ENCODE data around the gene OR52D1.

Gene OR52D1

DNA sequence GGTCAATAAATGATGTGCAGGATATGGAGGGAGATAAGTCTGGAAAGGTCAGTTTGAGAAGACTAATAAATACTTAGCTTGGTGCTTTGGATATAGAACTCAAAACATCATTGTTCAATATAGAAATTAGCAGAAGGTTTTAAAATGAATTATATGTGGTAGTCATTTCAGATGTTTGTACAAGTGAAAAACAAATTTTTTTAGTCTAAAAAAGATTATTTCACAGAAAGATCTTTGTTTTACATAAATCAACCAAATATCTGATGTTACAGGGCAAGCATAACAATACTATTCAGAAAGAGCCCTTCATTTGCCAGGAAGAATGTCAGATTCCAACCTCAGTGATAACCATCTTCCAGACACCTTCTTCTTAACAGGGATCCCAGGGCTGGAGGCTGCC is at the start of gene OR52D1:
Gene OR52D1, plus strand, starts transcription at position 301 of the 400 bp plus-strand sequence. Its CDS starts 22 bp downstream, at position 323.
- H3K36me3 Mint-ChIP-seq: no peaks in the 10 kb centered on the region
- no peak within 1 kb of the TSS for H3K27ac Mint-ChIP-seq
- H3K4me3 Mint-ChIP-seq: no peak within 1 kb of the TSS
- H3K4me1 Mint-ChIP-seq: no peaks in the 10 kb centered on the region
- H3K27me3 Mint-ChIP-seq: peaks cover 5% of the 10 kb centered on the region
- no peaks in the 10 kb centered on the region for H3K9me3 Mint-ChIP-seq

DNA sequence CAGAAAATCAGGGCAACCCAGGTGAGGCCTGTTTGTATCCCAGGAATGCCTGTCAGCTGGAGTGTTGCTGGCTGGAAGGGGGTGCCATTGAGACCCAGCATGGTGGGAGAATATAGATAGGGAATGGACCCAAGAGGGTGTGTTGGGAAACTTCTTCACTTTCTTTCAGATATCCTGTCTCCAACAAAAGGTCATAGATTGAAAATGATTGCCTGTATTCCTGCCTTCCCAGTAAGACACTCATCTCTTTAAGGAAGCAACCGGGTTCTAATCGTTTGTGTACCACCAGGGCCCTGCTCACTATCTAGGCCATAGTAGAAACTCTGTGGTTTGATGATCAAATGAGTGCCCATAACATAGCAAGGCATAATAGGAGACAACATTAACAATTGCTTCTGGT is 47.1 kb upstream of the OR52D1 start, which contains the start of gene OR51I1:
Gene OR51I1, minus strand, starts transcription at position 101 of the 400 bp plus-strand sequence. Its CDS starts 0 bp downstream, at position 101.
- H3K36me3 Mint-ChIP-seq: no peaks in the 10 kb centered on the region
- H3K27ac Mint-ChIP-seq: no peak within 1 kb of the TSS
- no peaks in the 10 kb centered on the region for H3K9me3 Mint-ChIP-seq
- no peaks in the 10 kb centered on the region for H3K4me1 Mint-ChIP-seq
- H3K4me3 Mint-ChIP-seq: no peak within 1 kb of the TSS
- H3K27me3 Mint-ChIP-seq: peaks cover 15% of the 10 kb centered on the region

DNA sequence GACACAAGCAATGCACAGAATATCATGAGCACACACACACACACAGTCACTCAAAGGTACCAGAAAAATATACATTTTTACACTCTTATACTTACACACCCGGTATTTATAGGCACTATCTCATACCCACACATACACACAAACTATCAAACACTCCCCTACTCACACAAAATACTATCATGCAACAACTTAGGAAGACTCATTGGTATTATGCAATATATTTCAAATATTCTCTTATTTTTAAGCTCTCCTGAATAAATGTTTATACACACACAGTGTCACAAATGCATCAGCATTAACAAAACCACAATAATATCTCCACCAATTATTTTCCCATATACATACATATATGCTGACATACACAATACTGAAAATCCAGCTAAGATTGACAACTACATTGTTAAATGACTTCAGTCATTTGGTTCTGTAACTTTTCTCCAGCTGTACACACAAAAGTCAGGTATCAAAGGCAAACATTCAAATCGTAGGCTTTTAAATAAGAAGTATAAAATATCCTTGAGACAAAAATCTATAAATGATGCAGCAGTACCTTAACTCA is 44.6 kb upstream of the OR52D1 start:
- Mint-ChIP-seq H3K4me3 (no peak overlapping the region), H3K4me1 (no peaks in the 10 kb centered on the region), H3K9me3 (no peaks in the 10 kb centered on the region), H3K36me3 (no peaks in the 10 kb centered on the region), H3K27ac (no peak overlapping the region), H3K27me3 (peaks cover 15% of the 10 kb centered on the region)

DNA sequence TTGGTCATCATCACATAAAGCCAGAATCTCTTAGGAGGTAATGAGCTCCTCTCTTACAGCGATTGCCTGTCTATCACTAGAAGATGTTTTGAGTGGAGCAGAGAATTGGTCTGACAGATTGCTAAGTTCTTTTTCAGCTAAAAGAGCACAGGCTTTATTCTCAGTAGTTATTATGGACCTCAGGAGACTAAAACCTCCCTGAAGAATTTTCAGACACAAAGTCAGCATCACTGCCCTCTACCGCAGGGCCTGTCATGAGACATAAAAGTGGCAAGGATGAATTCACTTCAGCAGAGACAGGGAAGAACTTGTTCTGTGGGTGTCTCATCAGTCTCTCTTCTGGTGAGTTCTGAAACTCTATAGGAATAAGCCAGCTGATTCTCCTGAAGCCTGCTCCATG is 39.5 kb upstream of the OR52D1 start, which contains the start of gene OR51I2:
Gene OR51I2, plus strand, starts transcription at position 301 of the 400 bp plus-strand sequence. CDS start 4,166 bp downstream, outside the sequence.
- Mint-ChIP-seq H3K36me3 (no peaks in the 10 kb centered on the region), H3K27me3 (peaks cover 2% of the 10 kb centered on the region), H3K9me3 (no peaks in the 10 kb centered on the region), H3K4me3 (no peak within 1 kb of the TSS), H3K4me1 (no peaks in the 10 kb centered on the region), H3K27ac (no peak within 1 kb of the TSS)

DNA sequence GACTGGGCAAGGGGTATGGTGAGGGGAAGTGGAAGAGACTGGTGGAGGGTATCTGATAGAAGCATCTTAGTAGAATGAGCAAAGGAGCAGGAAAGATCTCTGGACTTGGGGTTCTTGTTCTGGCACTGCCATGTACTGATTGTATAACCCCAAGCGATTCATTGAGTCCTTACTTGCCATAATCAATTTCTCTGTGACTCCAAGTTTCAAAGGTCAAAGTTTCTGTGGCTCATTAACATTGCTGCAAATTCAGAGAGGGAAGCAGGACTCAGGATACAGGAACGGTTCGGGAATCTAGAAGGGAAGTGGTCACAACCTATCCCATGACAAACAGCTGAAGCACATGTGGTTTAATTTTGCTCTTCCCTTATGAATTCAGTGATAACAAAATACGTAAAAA is 39.1 kb upstream of the OR52D1 start:
- no peak overlapping the region for H3K27ac Mint-ChIP-seq
- no peak overlapping the region for H3K4me3 Mint-ChIP-seq
- H3K4me1 Mint-ChIP-seq: no peaks in the 10 kb centered on the region
- no peaks in the 10 kb centered on the region for H3K36me3 Mint-ChIP-seq
- H3K27me3 Mint-ChIP-seq: no peaks in the 10 kb centered on the region
- H3K9me3 Mint-ChIP-seq: no peaks in the 10 kb centered on the region

DNA sequence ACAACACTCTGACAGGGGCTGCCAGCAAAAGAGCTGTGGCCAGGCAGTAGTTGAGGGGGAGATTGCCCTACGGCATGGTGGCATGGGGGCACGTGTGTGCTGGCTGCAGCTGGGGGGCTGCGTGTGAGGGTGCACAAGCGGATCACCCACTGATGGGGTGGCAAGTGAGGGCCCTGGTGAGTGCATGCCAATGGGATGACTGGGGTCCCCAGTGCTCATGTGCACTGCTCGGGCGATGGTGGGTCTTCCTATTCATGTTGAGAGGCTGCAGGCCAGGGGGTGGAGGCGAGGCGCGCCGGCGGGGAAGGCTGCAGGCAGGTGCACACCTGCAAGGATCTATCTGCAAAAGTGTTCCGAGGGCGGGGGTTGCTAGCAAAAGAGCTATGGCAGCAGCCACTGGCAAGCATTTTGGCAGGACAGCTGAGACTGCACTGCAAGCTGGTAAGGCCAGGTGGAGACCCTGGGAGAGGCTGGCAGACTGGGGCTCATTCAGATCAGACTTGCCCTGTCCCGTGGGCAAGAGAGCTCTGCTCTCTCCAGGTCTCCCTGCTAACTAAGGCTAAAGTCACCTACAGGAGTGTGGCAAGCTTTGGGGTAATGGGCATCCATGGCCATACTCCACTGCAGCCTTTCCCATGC is 27.4 kb upstream of the OR52D1 start:
- Mint-ChIP-seq H3K4me3 (no peak overlapping the region), H3K27me3 (peaks cover 3% of the 10 kb centered on the region), H3K36me3 (no peaks in the 10 kb centered on the region), H3K9me3 (no peaks in the 10 kb centered on the region), H3K27ac (no peak overlapping the region), H3K4me1 (peaks cover 4% of the 10 kb centered on the region)

DNA sequence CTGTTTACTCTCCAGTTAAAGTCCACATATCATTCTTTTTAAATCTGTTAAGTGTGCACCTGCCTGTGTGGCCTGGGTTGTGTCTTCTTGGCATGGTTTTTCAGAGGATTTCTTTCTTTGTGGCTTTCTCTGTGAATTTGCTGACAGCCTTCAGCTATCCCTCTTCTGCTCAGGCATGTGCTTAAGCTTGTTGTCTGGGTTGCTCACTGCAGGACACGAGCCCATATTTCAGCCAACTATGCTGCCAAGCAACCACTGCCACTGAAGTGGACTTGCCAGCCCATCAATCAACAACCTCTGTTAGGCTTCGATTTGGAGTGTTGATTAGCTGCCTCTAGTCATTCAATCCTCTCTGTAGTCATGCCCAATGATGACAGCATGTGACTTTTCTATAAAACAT is 21.0 kb upstream of the OR52D1 start:
- peaks cover 10% of the 10 kb centered on the region for H3K27me3 Mint-ChIP-seq
- no peaks in the 10 kb centered on the region for H3K9me3 Mint-ChIP-seq
- H3K4me1 Mint-ChIP-seq: no peaks in the 10 kb centered on the region
- H3K4me3 Mint-ChIP-seq: no peak overlapping the region
- H3K36me3 Mint-ChIP-seq: no peaks in the 10 kb centered on the region
- no peak overlapping the region for H3K27ac Mint-ChIP-seq

DNA sequence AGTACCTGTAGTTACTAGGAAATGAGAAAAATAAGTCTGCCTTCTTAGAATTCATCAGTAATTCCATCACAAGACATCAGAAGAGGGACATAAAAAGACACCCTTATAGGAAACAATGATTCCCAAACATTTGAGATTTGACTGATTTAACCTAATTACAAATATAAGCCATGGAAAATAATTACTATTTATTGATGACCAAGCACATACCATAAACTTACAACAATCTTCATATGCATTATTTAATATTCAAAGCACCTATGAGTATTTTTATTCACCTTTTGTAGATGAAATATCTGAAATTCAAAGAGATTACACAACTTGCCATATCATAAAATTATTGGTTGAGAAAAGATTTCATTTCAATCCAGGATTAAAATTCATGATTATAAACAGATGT is 14.6 kb upstream of the OR52D1 start:
- Mint-ChIP-seq H3K36me3 (no peaks in the 10 kb centered on the region), H3K4me1 (no peaks in the 10 kb centered on the region), H3K27me3 (peaks cover 12% of the 10 kb centered on the region)

DNA sequence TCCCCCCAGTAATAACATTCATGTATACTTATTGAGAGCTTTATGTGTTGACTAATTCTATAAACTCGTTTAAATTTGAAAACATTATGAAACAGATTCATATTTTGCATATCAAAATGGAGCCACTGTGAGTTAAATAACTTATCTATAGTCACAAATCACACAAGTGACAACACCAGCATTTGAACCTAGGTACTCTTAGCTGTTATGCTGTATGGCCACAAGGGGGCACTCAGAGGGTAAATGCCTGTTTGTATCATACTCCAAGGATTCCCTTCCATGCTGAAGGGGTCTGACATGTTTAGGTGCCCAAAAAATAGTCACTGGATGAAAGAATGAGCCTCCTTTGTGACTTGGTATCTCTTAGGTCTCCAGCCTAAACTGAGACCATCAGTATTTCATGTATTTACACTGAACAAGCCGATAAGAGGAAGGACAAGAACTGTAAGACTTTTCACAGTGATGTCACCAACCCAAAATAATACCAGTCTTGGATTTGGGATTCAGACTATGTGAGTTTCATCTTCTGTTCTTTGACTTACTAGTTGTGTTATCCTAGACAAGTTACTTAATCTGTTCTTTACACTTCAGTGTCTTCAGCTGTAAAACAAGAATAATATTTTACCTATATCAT is 12.2 kb upstream of the OR52D1 start:
- H3K4me3 Mint-ChIP-seq: no peak overlapping the region
- H3K27ac Mint-ChIP-seq: no peak overlapping the region
- H3K4me1 Mint-ChIP-seq: no peaks in the 10 kb centered on the region
- no peaks in the 10 kb centered on the region for H3K9me3 Mint-ChIP-seq
- H3K27me3 Mint-ChIP-seq: peaks cover 7% of the 10 kb centered on the region
- H3K36me3 Mint-ChIP-seq: no peaks in the 10 kb centered on the region

More for the DNA sequence above, 14.6 kb upstream of the OR52D1 start:
- Mint-ChIP-seq H3K9me3 (no peaks in the 10 kb centered on the region), H3K27ac (no peak overlapping the region), H3K4me3 (no peak overlapping the region)

DNA sequence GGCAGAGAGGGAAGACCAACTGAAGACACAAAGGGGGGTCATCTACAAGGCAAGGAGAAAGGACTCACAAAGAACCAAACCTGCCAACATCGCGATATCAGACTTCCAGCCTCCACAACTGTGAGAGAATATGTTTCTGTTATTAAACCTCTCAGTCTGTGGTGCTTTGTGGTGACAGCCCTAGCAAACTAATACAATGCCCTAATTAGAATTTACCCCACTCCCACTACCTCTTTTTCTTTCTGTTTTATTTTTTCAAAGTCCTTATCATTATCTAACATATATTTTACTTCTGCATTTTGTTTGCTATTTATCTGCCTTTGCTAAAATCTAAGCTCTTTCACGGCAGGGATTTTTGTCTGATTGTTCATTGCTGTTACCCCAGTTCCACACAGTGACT is 2.5 kb upstream of the OR52D1 start:
- H3K27me3 Mint-ChIP-seq: peaks cover 5% of the 10 kb centered on the region
- no peaks in the 10 kb centered on the region for H3K36me3 Mint-ChIP-seq
- H3K4me1 Mint-ChIP-seq: no peaks in the 10 kb centered on the region
- H3K4me3 Mint-ChIP-seq: no peak overlapping the region
- no peak overlapping the region for H3K27ac Mint-ChIP-seq
- H3K9me3 Mint-ChIP-seq: no peaks in the 10 kb centered on the region

DNA sequence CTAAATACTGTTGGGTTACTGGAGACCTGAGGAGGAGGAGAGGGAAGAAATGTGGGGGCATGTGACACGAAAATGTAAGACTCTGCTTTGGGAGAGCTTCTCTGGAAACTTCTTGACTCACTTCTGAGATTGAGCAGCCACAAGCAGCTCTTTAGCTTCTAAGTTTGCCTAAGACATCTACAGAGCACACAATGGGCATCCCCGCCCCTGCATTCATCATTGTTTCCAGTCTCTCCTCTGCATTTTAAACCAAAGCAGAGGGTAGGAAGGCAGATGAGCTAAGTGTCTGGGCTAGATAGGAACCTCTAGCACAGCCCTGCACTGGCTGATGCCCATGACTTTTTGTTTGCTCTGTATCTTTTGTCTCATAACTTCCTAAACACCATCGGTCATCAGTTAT is 2.1 kb upstream of the OR52D1 start:
- Mint-ChIP-seq H3K36me3 (no peaks in the 10 kb centered on the region), H3K4me1 (no peaks in the 10 kb centered on the region), H3K9me3 (no peaks in the 10 kb centered on the region), H3K27me3 (peaks cover 5% of the 10 kb centered on the region), H3K4me3 (no peak overlapping the region), H3K27ac (no peak overlapping the region)

DNA sequence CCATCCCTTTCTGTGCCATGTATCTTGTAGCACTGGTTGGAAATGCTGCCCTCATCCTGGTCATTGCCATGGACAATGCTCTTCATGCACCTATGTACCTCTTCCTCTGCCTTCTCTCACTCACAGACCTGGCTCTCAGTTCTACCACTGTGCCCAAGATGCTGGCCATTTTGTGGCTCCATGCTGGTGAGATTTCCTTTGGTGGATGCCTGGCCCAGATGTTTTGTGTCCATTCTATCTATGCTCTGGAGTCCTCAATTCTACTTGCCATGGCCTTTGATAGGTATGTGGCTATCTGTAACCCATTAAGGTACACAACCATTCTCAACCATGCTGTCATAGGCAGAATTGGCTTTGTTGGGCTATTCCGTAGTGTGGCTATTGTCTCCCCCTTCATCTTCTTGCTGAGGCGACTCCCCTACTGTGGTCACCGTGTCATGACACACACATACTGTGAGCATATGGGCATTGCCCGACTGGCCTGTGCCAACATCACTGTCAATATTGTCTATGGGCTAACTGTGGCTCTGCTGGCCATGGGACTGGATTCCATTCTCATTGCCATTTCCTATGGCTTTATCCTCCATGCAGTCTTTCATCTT is 414 bp downstream of the OR52D1 start:
- Mint-ChIP-seq H3K9me3 (no peaks in the 10 kb centered on the region), H3K27ac (no peak overlapping the region)

DNA sequence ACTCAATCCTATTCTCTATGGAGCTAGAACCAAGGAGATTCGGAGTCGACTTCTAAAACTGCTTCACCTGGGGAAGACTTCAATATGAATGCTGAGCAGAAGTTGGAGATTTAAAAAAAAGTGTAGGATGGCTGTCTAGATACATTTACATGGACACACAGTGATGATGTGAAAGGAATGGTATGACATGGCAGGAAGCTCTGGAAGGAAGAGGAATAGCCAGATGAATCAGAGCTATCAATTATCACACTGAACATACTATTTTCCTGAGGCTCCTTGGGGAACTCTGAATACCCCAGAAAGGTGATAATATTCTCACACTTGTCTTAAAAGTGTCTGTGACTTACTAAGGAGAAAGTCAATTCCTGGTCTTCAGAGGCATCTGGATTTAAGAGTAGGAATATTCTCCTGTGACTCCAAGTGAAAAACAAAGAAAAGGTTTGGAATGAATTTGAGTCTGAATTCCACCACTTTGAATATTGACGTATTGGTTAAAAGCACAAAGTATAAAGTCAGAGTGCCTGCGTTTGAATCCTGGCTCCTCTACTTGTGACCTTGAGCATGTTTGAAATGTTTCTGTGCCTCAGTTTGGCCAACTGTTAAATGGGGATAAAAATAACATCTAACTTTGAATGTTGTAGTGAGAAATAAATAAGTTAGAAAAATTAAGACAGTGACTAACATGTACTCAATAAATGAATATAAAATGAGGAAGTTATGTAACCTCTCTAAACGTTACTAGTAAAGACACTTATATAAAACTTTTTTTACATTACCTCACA is 1.3 kb downstream of the OR52D1 start:
- Mint-ChIP-seq H3K9me3 (no peaks in the 10 kb centered on the region), H3K27ac (no peak overlapping the region), H3K4me3 (no peak overlapping the region), H3K27me3 (peaks cover 6% of the 10 kb centered on the region), H3K36me3 (no peaks in the 10 kb centered on the region), H3K4me1 (no peaks in the 10 kb centered on the region)

More for the DNA sequence above, 414 bp downstream of the OR52D1 start:
- H3K4me3 Mint-ChIP-seq: no peak overlapping the region
- peaks cover 5% of the 10 kb centered on the region for H3K27me3 Mint-ChIP-seq
- no peaks in the 10 kb centered on the region for H3K36me3 Mint-ChIP-seq
- H3K4me1 Mint-ChIP-seq: no peaks in the 10 kb centered on the region

DNA sequence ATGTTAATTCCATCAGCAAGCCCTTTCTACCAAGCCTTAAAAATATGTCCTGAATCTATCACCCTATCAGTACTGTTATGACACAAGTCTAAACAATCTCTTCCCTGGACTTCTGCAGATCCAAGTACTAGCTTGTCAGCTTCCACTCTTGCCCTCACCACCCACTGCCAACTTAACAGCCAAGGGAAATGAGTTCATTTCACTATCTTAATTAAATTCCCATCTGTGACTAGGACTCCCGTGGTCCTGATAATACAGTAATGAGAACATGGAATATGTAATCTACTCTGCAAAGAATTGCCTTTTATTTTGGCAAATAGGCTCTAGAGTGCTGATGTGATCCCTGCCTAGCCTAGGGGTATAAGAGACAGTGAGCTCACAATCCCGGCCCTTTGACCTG is 11.2 kb downstream of the OR52D1 start:
- H3K27ac Mint-ChIP-seq: no peak overlapping the region
- H3K4me1 Mint-ChIP-seq: no peaks in the 10 kb centered on the region
- no peaks in the 10 kb centered on the region for H3K36me3 Mint-ChIP-seq
- H3K9me3 Mint-ChIP-seq: no peaks in the 10 kb centered on the region
- H3K4me3 Mint-ChIP-seq: no peak overlapping the region
- peaks cover 5% of the 10 kb centered on the region for H3K27me3 Mint-ChIP-seq

DNA sequence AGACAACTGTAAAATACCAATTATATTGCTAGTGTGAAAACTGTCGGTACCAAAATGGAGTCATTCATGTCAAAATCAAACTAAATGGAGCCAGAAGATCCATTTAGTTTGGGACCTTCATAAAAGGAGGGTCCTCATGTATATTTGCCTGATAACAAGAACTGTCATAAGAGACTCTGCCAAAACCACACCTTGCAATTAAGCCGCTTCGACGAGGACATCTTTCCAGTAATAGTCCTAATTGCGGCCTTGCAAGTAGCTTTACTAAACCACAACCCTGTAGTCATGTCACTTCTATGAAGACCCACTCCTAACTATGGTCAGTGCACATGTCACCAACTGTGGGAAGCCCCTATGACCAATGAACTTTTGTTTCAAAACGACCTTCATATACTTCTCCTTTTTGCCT is 11.9 kb downstream of the OR52D1 start:
- Mint-ChIP-seq H3K27me3 (peaks cover 5% of the 10 kb centered on the region), H3K27ac (no peak overlapping the region), H3K9me3 (no peaks in the 10 kb centered on the region), H3K4me3 (no peak overlapping the region), H3K4me1 (no peaks in the 10 kb centered on the region), H3K36me3 (no peaks in the 10 kb centered on the region)
